ENCODE measurements around the gene NFIA.

Gene NFIA

DNA sequence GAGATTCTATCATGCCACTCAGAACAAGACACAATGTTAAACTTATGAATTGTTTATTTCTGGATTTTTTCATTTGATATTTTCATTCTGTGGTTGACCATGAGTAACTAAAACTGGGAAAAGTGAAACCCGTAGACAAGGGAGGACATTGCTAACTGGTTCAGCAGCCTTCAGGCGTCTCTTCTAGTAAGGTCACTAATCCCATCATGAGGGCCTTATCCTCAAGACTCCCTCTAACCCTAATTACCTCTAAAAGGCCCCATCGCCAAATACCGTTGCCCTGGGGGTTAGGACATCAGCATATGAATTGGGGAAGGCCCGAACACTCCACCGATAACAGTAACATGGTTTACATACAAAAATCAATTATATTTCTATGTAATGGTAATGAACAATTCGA is 394.9 kb downstream of the NFIA start:
- TF ChIP-seq POLR2AphosphoS5 (IDR thresholded peaks at IDR 0.05; ENCODE audit: low read depth, low read length) (no peak), POLR2A (IDR thresholded peaks at IDR 0.05; ENCODE audit: low read depth, low read length) (no peak), SPI1 (IDR thresholded peaks at IDR 0.05; ENCODE audit: low read depth, low read length) (no peak), PAX5 (IDR thresholded peaks at IDR 0.05; ENCODE audit: insufficient read depth, low read length, severe bottlenecking) (no peak), TAF1 (IDR thresholded peaks at IDR 0.05; ENCODE audit: low read depth, low read length) (no peak), POU2F2 (IDR thresholded peaks at IDR 0.05; ENCODE audit: low read depth, low read length) (no peak)
- DNase-seq (ENCODE audit: insufficient read length, low spot score) (no peak), FAIRE-seq (no peak)

DNA sequence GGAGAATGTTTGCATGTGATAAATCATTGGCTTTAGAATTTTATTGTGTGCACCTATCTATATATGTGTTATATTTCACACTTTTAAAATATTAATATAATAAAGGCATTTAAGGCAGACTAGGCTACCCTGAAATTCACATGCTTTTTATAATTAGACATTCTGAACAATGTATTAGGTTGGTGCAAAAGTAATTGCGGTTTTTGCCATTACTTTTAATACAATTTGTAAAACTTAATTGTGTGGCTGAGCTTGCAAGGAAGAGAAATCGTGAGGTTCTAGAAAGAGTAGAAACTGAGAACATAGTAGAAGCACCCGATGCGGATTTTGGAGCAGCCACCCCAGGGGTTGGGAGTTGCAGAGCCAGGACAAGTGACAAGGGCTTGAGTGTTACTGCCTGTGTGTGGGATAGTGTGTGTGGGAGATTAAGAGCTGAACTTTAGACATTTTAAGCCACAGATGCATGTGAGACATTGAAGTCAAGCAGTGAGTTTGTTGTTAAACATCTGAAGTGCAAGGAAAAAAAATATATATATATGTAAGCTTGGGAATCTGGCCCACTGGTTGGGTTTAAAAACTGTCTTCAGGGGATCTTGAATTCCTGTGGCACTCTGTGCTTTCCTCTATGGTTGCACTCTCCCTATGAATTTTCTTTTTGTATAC is 398.0 kb downstream of the NFIA start:
- FAIRE-seq: no peak
- DNase-seq (ENCODE audit: insufficient read length, low spot score): no peak

DNA sequence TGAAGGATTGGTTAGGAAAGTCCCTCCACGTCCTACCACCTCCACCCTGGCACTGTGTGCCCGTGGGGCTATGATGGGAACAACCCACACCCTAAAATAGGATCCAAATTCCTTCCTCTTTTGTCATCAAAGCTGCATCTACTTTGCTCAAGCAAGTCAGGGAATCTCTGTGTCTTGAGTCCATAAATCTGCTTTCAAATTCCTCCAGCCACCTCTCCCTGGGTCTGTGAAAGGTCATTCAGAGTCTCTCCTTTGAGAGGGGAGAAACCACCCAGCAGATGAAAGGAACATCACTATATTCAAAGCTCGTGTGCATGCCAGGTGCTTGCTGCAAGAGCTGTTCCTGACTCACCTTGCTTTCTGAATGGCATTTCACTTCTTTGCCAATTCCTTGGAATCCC is 399.0 kb downstream of the NFIA start:
- no peak for DNase-seq (ENCODE audit: insufficient read length, low spot score)
- TF ChIP-seq POLR2A (IDR thresholded peaks at IDR 0.05; ENCODE audit: low read depth, low read length): no peak
- no peak for TF ChIP-seq SPI1 (IDR thresholded peaks at IDR 0.05; ENCODE audit: low read depth, low read length)
- no peak for TF ChIP-seq POLR2AphosphoS5 (IDR thresholded peaks at IDR 0.05; ENCODE audit: low read depth, low read length)
- no peak for TF ChIP-seq PAX5 (IDR thresholded peaks at IDR 0.05; ENCODE audit: insufficient read depth, low read length, severe bottlenecking)
- no peak for TF ChIP-seq POU2F2 (IDR thresholded peaks at IDR 0.05; ENCODE audit: low read depth, low read length)
- no peak for TF ChIP-seq TAF1 (IDR thresholded peaks at IDR 0.05; ENCODE audit: low read depth, low read length)
- no peak for FAIRE-seq

More for the DNA sequence above, 398.0 kb downstream of the NFIA start:
- TF ChIP-seq POU2F2 (IDR thresholded peaks at IDR 0.05; ENCODE audit: low read depth, low read length): no peak
- no peak for TF ChIP-seq POLR2A (IDR thresholded peaks at IDR 0.05; ENCODE audit: low read depth, low read length)
- TF ChIP-seq PAX5 (IDR thresholded peaks at IDR 0.05; ENCODE audit: insufficient read depth, low read length, severe bottlenecking): no peak
- TF ChIP-seq TAF1 (IDR thresholded peaks at IDR 0.05; ENCODE audit: low read depth, low read length): no peak
- TF ChIP-seq POLR2AphosphoS5 (IDR thresholded peaks at IDR 0.05; ENCODE audit: low read depth, low read length): no peak

DNA sequence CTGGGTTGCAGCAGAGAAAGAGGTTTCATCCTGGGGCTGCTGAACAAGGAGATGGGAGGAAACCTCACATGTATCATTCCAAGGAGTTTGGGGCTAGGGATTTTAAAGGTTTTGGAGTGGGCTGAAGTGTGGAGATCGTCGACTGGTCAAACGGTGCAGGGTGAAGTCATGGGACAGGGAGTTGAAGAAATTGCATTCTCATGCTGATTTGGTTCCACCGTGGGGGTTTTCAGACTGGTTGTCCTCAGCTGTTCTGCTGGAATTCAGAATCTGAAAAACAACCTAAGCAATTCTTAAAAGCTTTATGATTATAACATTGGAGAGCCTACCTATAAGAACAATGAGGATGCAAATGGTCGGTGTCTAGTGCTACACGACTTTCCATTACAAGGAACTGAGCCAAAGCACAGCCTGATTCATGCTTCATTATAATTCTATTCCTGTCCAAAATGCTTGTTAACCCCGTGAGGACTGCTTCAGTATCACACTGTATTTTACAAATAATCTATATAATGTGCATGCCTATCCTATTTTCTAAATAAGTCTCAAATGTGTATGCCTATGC is 399.9 kb downstream of the NFIA start:
- TF ChIP-seq TAF1 (IDR thresholded peaks at IDR 0.05; ENCODE audit: low read depth, low read length): no peak
- no peak for TF ChIP-seq POU2F2 (IDR thresholded peaks at IDR 0.05; ENCODE audit: low read depth, low read length)
- TF ChIP-seq PAX5 (IDR thresholded peaks at IDR 0.05; ENCODE audit: insufficient read depth, low read length, severe bottlenecking): no peak
- TF ChIP-seq POLR2A (IDR thresholded peaks at IDR 0.05; ENCODE audit: low read depth, low read length): no peak
- TF ChIP-seq POLR2AphosphoS5 (IDR thresholded peaks at IDR 0.05; ENCODE audit: low read depth, low read length): no peak
- TF ChIP-seq SPI1 (IDR thresholded peaks at IDR 0.05; ENCODE audit: low read depth, low read length): no peak
- no peak for FAIRE-seq
- DNase-seq (ENCODE audit: insufficient read length, low spot score): no peak

DNA sequence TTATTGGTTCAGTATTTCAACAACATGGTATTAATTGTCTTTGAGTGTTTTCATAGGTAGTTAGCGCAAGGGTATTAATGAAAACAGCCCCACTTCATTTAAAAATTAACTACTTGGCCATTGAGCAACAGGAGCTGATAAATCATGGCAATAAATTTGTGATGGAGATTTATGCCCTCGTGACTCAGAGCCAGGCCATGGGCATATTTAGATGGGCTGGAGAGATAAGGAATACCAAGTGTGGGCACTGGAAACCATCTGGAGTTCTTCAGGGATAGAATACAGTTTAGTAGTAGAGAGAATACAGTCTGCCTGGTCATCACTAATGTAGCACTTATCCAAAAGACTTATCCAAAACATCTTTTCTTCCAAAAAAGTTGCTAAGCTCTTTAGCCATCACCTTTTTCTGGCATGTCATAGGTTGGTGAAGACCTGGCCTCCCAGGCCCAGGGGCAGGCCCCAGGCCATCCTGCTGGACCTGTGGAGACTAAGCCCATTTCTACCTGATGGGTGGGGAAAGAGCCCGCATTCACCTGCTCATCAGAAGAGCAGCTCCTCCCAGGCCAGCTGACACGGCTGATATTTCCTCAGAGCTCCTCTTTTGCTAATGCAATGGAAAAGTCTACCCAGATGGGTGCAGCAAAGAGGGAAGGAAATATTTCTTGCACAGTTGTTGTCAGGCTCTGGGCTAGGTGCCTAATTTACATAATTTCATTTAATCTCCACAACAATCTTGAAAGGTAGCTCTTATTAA is 404.6 kb downstream of the NFIA start:
- FAIRE-seq (no peak), DNase-seq (ENCODE audit: insufficient read length, low spot score) (no peak)
- TF ChIP-seq TAF1 (IDR thresholded peaks at IDR 0.05; ENCODE audit: low read depth, low read length) (no peak), POLR2A (IDR thresholded peaks at IDR 0.05; ENCODE audit: low read depth, low read length) (no peak), SPI1 (IDR thresholded peaks at IDR 0.05; ENCODE audit: low read depth, low read length) (no peak), PAX5 (IDR thresholded peaks at IDR 0.05; ENCODE audit: insufficient read depth, low read length, severe bottlenecking) (no peak), POLR2AphosphoS5 (IDR thresholded peaks at IDR 0.05; ENCODE audit: low read depth, low read length) (no peak), POU2F2 (IDR thresholded peaks at IDR 0.05; ENCODE audit: low read depth, low read length) (no peak)

DNA sequence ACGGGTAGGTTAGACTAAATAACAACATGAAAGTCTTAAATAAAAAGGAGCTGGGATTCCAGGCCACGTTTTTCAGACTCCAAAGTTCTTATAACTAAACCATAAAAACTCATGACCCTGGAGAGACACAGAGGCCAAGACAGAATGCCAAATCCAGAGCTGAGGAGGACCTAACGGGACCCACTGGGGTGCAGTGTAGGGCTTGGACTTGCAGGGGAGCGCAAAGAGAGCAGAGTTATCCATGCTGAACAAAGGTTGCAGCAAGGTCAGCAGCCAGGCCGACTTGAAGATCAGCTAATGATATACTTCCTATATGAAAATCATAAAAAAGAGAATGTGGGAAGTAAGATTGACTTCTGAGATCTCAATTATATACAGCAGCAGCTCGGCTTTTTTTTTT is 405.4 kb downstream of the NFIA start:
- TF ChIP-seq POLR2A (IDR thresholded peaks at IDR 0.05; ENCODE audit: low read depth, low read length): no peak
- no peak for TF ChIP-seq POU2F2 (IDR thresholded peaks at IDR 0.05; ENCODE audit: low read depth, low read length)
- TF ChIP-seq PAX5 (IDR thresholded peaks at IDR 0.05; ENCODE audit: insufficient read depth, low read length, severe bottlenecking): no peak
- no peak for TF ChIP-seq SPI1 (IDR thresholded peaks at IDR 0.05; ENCODE audit: low read depth, low read length)
- no peak for TF ChIP-seq TAF1 (IDR thresholded peaks at IDR 0.05; ENCODE audit: low read depth, low read length)
- TF ChIP-seq POLR2AphosphoS5 (IDR thresholded peaks at IDR 0.05; ENCODE audit: low read depth, low read length): no peak
- DNase-seq (ENCODE audit: insufficient read length, low spot score): no peak
- FAIRE-seq: no peak

DNA sequence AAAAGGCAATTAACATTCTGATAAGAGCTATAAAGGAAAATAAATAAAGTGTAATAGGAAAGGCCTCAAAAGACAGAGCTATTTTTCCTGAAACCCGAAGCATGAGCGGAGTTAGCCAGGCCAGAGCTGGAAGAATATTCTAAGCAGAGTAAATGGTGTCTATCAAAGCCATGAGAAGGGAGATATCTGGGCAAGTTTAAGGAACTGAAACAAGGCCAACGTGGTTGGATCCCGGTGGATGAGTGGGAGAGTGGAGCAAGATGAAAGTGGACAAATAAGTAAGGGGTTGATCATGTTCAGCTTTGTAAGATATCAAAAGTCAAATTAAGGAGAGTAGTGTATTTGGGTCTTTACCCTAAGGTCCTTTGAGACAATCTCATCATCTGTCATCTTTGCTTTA is 408.6 kb downstream of the NFIA start:
- FAIRE-seq (no peak), DNase-seq (ENCODE audit: insufficient read length, low spot score) (no peak)
- TF ChIP-seq PAX5 (IDR thresholded peaks at IDR 0.05; ENCODE audit: insufficient read depth, low read length, severe bottlenecking) (no peak), POU2F2 (IDR thresholded peaks at IDR 0.05; ENCODE audit: low read depth, low read length) (no peak), SPI1 (IDR thresholded peaks at IDR 0.05; ENCODE audit: low read depth, low read length) (0 out of 2 replicates have a peak, but pooled peaks have one; percentile 1), POLR2AphosphoS5 (IDR thresholded peaks at IDR 0.05; ENCODE audit: low read depth, low read length) (no peak), TAF1 (IDR thresholded peaks at IDR 0.05; ENCODE audit: low read depth, low read length) (no peak), POLR2A (IDR thresholded peaks at IDR 0.05; ENCODE audit: low read depth, low read length) (no peak)

DNA sequence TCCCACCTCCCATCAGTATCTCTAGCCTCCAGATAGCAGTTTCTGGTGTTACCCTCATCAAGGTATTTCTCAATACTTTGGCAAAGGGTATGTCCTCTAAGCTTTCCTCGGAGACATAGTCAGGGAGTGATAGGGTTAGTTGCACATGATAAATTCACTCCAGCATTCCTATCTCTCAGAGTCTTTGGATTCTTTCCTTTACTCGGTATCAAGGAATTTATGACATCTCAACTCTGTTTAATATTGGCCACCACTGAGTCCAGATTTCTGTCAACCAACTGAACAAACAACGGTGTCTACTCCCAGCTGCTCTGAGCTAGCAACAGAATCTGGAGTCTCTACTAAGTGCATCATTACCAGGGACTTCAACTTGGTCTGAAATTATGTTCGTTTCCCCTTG is 409.1 kb downstream of the NFIA start:
- no peak for FAIRE-seq
- TF ChIP-seq PAX5 (IDR thresholded peaks at IDR 0.05; ENCODE audit: insufficient read depth, low read length, severe bottlenecking) (no peak), TAF1 (IDR thresholded peaks at IDR 0.05; ENCODE audit: low read depth, low read length) (no peak), POLR2A (IDR thresholded peaks at IDR 0.05; ENCODE audit: low read depth, low read length) (no peak), SPI1 (IDR thresholded peaks at IDR 0.05; ENCODE audit: low read depth, low read length) (no peak), POLR2AphosphoS5 (IDR thresholded peaks at IDR 0.05; ENCODE audit: low read depth, low read length) (no peak), POU2F2 (IDR thresholded peaks at IDR 0.05; ENCODE audit: low read depth, low read length) (no peak)

DNA sequence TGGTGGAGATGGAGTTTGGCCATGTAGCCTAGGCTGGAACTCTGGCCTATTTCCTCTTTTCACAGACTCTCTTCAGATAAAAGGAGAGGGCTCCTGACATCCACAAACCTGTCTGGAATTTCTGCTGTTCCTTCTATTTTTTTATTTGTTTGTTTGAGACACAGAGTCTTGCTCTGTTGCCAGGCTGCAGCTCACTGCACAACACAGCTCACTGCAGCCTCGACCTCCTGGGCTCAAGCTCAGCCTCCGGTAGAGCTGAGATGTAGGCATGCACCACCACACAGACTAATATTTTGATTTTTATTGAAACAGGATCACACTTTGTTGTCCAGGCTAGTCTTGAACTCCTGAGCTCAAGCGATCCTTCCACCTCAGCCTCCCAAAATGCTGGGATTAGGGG is 411.6 kb downstream of the NFIA start:
- FAIRE-seq (no peak), DNase-seq (ENCODE audit: insufficient read length, low spot score) (no peak)
- TF ChIP-seq SPI1 (IDR thresholded peaks at IDR 0.05; ENCODE audit: low read depth, low read length): no peak
- no peak for TF ChIP-seq POU2F2 (IDR thresholded peaks at IDR 0.05; ENCODE audit: low read depth, low read length)
- TF ChIP-seq TAF1 (IDR thresholded peaks at IDR 0.05; ENCODE audit: low read depth, low read length): no peak
- no peak for TF ChIP-seq POLR2AphosphoS5 (IDR thresholded peaks at IDR 0.05; ENCODE audit: low read depth, low read length)
- TF ChIP-seq POLR2A (IDR thresholded peaks at IDR 0.05; ENCODE audit: low read depth, low read length): no peak
- TF ChIP-seq PAX5 (IDR thresholded peaks at IDR 0.05; ENCODE audit: insufficient read depth, low read length, severe bottlenecking): no peak

More for the DNA sequence above, 409.1 kb downstream of the NFIA start:
- no peak for DNase-seq (ENCODE audit: insufficient read length, low spot score)

Data from GM12891 (cell line).